ENCODE measurements around the gene CLDN24. TPM values are rescaled to one million over a fixed set of nuclear protein-coding genes. Genes with fewer than 3 reads are reported as not detected.

The CLDN24 gene
- total RNA-seq, 2 experiments from 2014 or later: not detected

- DNase-seq (no peak), ATAC-seq (ENCODE audit: low read depth) (no peak)
- Mint-ChIP-seq H3K4me3 (no peak overlapping the region), H3K27ac (no peak overlapping the region), H3K9me3 (no peaks in the 10 kb centered on the region), H3K27me3 (peaks cover 8% of the 10 kb centered on the region), H3K4me1 (no peaks in the 10 kb centered on the region), H3K36me3 (no peaks in the 10 kb centered on the region)
- POLR2A ChIA-PET: interaction anchor here (0.7 kb wide), 1 partner anchor 90 kb away, joined by 3 read pairs; no protein-coding TSS in a partner anchor
These were observed 31.3 kb upstream of the CLDN24 start for GRCh38 chr4:183353557-183353956.

- peaks cover 8% of the 10 kb centered on the region for H3K27me3 Mint-ChIP-seq
- no peak for DNase-seq
- no peaks in the 10 kb centered on the region for H3K36me3 Mint-ChIP-seq
- ATAC-seq (ENCODE audit: low read depth): no peak
- no peaks in the 10 kb centered on the region for H3K4me1 Mint-ChIP-seq
- POLR2A ChIA-PET: no interaction called here
- H3K9me3 Mint-ChIP-seq: no peaks in the 10 kb centered on the region
- no peak overlapping the region for H3K4me3 Mint-ChIP-seq
- no peak overlapping the region for H3K27ac Mint-ChIP-seq
These were observed 30.3 kb upstream of the CLDN24 start for GRCh38 chr4:183352546-183352945.

GRCh38 chr4:183350317-183351071 is 28.3 kb upstream of the CLDN24 start:
- H3K36me3 Mint-ChIP-seq: no peaks in the 10 kb centered on the region
- H3K9me3 Mint-ChIP-seq: no peaks in the 10 kb centered on the region
- DNase-seq: no peak
- H3K27ac Mint-ChIP-seq: no peak overlapping the region
- ATAC-seq (ENCODE audit: low read depth): no peak
- POLR2A ChIA-PET: no interaction called here
- no peaks in the 10 kb centered on the region for H3K4me1 Mint-ChIP-seq
- no peak overlapping the region for H3K4me3 Mint-ChIP-seq
- peaks cover 7% of the 10 kb centered on the region for H3K27me3 Mint-ChIP-seq

GRCh38 chr4:183349673-183350072 is 27.4 kb upstream of the CLDN24 start:
- Mint-ChIP-seq H3K9me3 (no peaks in the 10 kb centered on the region), H3K27me3 (peaks cover 10% of the 10 kb centered on the region), H3K36me3 (no peaks in the 10 kb centered on the region), H3K4me3 (no peak overlapping the region), H3K27ac (no peak overlapping the region), H3K4me1 (no peaks in the 10 kb centered on the region)
- ATAC-seq (ENCODE audit: low read depth) (no peak), DNase-seq (no peak)
- POLR2A ChIA-PET: no interaction called here

- POLR2A ChIA-PET: no interaction called here
- Mint-ChIP-seq H3K36me3 (no peaks in the 10 kb centered on the region), H3K27me3 (peaks cover 15% of the 10 kb centered on the region), H3K9me3 (no peaks in the 10 kb centered on the region), H3K4me1 (no peaks in the 10 kb centered on the region), H3K4me3 (no peak overlapping the region), H3K27ac (no peak overlapping the region)
- peak; percentile 80 for ATAC-seq (ENCODE audit: low read depth)
- no peak for DNase-seq
These were observed 26.8 kb upstream of the CLDN24 start for GRCh38 chr4:183348706-183349659.

- Mint-ChIP-seq H3K4me3 (no peak overlapping the region), H3K36me3 (no peaks in the 10 kb centered on the region), H3K27ac (no peak overlapping the region), H3K9me3 (no peaks in the 10 kb centered on the region), H3K27me3 (peaks cover 17% of the 10 kb centered on the region), H3K4me1 (peaks cover 1% of the 10 kb centered on the region)
- ATAC-seq (ENCODE audit: low read depth) (no peak), DNase-seq (no peak)
- POLR2A ChIA-PET: no interaction called here
These were observed 25.9 kb upstream of the CLDN24 start for GRCh38 chr4:183348136-183348535.

GRCh38 chr4:183347566-183347965 is 25.3 kb upstream of the CLDN24 start:
- POLR2A ChIA-PET: no interaction called here
- Mint-ChIP-seq H3K4me1 (peaks cover 2% of the 10 kb centered on the region), H3K27me3 (peaks cover 17% of the 10 kb centered on the region), H3K36me3 (no peaks in the 10 kb centered on the region), H3K27ac (no peak overlapping the region), H3K9me3 (no peaks in the 10 kb centered on the region), H3K4me3 (no peak overlapping the region)
- DNase-seq (no peak), ATAC-seq (ENCODE audit: low read depth) (no peak)

GRCh38 chr4:183347146-183347545 is 24.9 kb upstream of the CLDN24 start:
- Mint-ChIP-seq H3K9me3 (no peaks in the 10 kb centered on the region), H3K27ac (no peak overlapping the region), H3K4me3 (no peak overlapping the region), H3K36me3 (no peaks in the 10 kb centered on the region), H3K4me1 (peaks cover 2% of the 10 kb centered on the region), H3K27me3 (peaks cover 18% of the 10 kb centered on the region)
- DNase-seq (no peak), ATAC-seq (ENCODE audit: low read depth) (no peak)
- POLR2A ChIA-PET: no interaction called here

GRCh38 chr4:183345261-183345660 is 23.0 kb upstream of the CLDN24 start:
- H3K9me3 Mint-ChIP-seq: no peaks in the 10 kb centered on the region
- no peak overlapping the region for H3K4me3 Mint-ChIP-seq
- H3K4me1 Mint-ChIP-seq: peaks cover 2% of the 10 kb centered on the region
- DNase-seq (no peak), ATAC-seq (ENCODE audit: low read depth) (no peak)
- H3K36me3 Mint-ChIP-seq: no peaks in the 10 kb centered on the region
- no peak overlapping the region for H3K27ac Mint-ChIP-seq
- peaks cover 28% of the 10 kb centered on the region for H3K27me3 Mint-ChIP-seq
- POLR2A ChIA-PET: no interaction called here

GRCh38 chr4:183344523-183345255 is 22.5 kb upstream of the CLDN24 start:
- H3K4me1 Mint-ChIP-seq: peaks cover 2% of the 10 kb centered on the region
- POLR2A ChIA-PET: no interaction called here
- no peak overlapping the region for H3K27ac Mint-ChIP-seq
- H3K9me3 Mint-ChIP-seq: no peaks in the 10 kb centered on the region
- H3K4me3 Mint-ChIP-seq: no peak overlapping the region
- no peaks in the 10 kb centered on the region for H3K36me3 Mint-ChIP-seq
- ATAC-seq (ENCODE audit: low read depth) (no peak), DNase-seq (no peak)
- peaks cover 30% of the 10 kb centered on the region for H3K27me3 Mint-ChIP-seq

GRCh38 chr4:183343730-183344129 is 21.5 kb upstream of the CLDN24 start:
- no peak overlapping the region for H3K27ac Mint-ChIP-seq
- no peaks in the 10 kb centered on the region for H3K36me3 Mint-ChIP-seq
- DNase-seq: no peak
- H3K27me3 Mint-ChIP-seq: peaks cover 32% of the 10 kb centered on the region
- ATAC-seq (ENCODE audit: low read depth): no peak
- no peaks in the 10 kb centered on the region for H3K9me3 Mint-ChIP-seq
- POLR2A ChIA-PET: no interaction called here
- peaks cover 2% of the 10 kb centered on the region for H3K4me1 Mint-ChIP-seq
- no peak overlapping the region for H3K4me3 Mint-ChIP-seq

- Mint-ChIP-seq H3K27ac (no peak overlapping the region), H3K4me3 (peak overlapping the region; percentile 30), H3K4me1 (peaks cover 2% of the 10 kb centered on the region), H3K9me3 (no peaks in the 10 kb centered on the region), H3K27me3 (peaks cover 36% of the 10 kb centered on the region), H3K36me3 (no peaks in the 10 kb centered on the region)
- POLR2A ChIA-PET: no interaction called here
- ATAC-seq (ENCODE audit: low read depth) (no peak), DNase-seq (no peak)
These were observed 20.6 kb upstream of the CLDN24 start for GRCh38 chr4:183342541-183343533.

Data from activated naive CD8-positive, alpha-beta T cell treated with anti-CD3 and anti-CD28 coated beads, Interleukin-2, amount 10 ng/mL, durations not matched to agents 7 days and 5 days (primary cell).